Fibroblast of peridontal ligament (primary cell): ENCODE results near the gene ETFRF1.

Source experiments
- DNase-seq: peaks from one replicate; pipeline ENCODE4 v3.0.0-alpha.2; 2010; ENCODE audit errors: extremely low read depth

The ETFRF1 gene

DNA sequence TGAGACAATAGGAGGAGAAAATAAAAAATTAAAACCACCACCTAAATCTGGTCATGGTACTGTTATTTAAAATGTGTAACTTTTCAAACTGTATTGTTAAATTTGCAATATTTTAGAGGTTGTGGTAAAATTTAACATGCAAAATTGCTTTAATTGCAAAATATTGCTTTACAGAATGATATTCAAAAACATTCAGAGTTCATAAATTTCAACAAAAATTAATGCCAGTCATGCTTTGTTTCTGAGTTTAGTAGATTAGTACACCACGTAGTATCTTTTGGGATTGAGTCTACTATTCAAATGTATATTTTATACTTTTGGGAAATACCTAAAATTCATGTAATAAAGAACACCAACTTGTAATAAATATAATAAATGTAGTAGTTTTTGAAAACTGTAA is 18.3 kb downstream of the ETFRF1 start:
- DNase-seq: no peak

DNA sequence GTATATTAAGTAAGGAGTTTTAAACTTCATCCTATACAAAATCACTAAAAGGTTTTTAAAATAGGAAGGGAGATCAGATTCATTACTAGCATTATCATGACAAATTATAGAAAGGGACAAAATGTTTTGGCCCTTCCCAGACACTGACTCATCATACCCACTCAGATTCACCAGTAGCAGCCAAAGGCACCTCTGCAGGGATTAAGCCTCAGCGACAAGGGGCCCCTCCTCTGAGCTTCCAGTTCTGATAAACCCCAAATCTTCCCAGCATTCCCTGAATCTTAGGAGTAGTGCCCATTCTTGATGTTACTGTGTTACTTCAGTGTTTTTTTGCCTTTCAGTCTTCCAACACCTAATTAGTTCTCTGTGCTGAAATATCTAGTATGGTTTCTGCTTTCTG is 41.2 kb downstream of the ETFRF1 start:
- no peak for DNase-seq

DNA sequence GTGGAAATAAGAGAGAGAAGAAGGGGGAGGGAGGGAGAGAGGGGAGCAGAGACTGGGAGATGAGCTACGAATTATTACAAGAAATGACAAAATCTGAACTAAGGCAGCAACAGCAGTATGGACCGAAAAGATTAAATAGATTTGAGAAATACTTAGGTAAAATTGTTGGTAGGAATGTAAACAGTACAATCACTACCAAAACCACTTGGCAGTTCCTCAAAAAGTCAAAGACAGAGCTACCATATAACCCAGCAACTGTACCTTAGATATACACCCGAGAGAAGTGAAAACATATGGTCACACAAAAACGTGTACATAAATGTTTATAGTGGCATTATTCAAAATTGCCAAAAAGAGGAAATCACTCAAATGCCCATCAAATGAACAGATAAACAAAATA is 41.6 kb downstream of the ETFRF1 start:
- peak; percentile 51 for DNase-seq

DNA sequence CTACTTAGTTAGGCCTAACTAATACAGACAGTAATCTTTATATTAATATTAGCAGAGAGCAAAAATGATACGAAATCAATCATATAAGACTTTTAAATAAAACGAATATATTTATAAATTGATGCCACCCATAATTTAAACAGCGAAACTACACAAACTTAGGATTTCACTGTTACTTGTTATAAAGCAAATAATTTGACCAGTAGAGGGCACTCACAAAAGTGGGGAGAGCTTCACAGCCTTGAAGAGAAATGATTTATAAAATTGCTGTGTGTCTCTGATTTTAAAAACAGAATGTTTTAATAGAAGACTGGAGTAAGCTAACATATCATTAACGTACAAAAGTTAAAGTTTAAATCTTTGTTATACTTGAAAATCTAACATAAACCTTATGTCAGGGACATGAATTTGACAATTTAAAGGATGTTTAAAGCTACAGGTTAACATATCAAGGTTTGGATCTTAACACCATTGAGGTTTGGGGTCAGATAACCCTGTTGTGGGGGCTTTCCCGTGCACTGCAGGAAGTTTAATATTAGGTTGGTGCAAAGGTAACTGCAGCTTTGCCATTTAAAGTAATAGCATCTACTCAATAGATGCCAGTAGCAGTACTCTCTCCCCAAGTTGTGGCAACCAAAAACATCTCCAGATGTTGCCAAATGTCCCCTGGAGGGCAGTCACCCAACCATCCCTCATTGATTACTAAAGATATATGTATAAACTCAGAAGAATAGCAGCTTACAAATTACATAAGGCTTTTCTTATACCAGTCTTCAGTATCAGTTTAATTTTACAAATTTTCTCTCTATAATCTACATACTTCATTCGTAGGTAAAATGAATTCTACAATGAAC is 46.4 kb downstream of the ETFRF1 start:
- peak; percentile 84 for DNase-seq

DNA sequence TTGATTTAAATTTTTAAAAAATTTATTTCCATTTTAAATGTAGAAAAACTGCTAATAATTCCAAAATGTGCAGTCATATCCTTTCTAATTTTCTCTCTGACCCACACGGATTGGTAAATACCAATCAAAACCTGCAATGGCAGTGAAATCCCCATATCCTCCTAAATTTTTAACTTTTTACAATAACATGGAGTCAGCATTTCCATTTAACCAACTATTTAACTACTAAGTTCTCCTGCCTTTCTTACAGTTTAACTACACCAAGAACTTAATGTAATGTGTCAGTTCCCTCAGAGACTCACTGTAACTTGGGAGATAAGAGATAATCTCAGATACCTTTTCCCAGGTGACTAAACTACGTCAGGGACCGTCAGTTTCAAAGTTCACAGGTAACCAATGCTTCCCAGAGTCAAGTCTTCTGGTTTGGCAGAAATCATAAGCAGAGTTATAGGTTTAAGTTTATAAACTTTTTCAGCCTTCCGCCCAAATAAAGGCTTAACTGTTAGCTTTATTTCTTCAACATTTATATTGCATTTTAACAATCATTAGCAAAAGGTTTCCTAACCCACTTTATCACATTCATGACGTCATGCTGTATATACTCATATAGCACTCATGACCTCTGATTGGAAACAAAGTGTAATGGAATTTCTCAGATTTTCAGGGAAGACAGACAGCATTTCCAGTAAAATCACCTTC is 48.1 kb downstream of the ETFRF1 start:
- DNase-seq: peak; percentile 26

DNA sequence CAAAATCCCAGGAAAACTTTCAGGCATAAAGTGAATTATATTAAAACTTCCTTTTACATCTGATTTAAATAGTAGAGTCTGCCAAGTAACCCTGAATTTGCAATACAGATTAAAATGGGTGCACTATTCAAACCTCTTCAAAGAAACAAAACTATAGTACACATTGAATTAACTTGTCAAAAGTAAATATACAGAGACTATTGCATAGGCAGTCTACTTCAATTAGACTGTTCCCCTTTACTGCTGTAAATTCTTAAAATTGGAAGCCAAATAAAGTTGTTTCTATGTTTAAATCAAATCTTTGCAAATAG is 48.6 kb downstream of the ETFRF1 start:
- no peak for DNase-seq

DNA sequence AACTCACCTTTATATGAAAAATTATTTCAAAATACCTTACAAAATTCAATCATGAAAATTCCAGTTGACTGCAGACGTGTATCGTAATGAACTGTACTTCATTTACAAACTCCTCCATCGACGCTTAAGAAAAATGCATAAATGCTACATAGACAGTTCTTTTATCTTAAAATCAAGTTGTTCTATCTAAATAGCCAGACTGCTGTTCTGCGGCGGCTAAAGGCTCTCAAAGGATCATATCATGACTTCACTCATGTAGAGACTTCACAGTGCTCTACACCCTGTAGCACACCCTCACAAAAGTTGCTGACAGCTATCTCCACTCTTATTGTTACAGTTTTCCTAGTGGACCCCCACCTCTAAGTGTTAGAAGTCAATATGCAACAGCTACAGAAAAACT is 50.5 kb downstream of the ETFRF1 start:
- no peak for DNase-seq

DNA sequence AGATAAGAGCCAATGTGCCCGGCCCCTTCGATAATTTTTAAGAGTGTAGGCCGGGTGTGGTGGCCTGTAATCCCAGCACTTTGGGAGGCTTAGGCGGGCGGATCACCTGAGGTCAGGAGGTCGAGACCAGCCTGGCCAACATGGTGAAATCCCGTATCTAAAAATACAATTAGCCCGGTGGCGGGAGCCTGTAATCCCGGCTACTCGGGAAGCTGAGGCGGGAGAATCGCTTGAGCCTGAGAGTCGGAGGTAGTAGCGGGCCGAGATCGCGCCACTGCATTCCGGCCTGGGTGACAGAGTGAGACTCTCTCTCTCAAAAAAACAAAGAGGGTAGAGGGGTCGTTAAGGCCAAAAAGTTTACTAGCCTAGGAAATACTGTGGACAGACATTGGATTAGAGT is 53.1 kb downstream of the ETFRF1 start:
- no peak for DNase-seq

DNA sequence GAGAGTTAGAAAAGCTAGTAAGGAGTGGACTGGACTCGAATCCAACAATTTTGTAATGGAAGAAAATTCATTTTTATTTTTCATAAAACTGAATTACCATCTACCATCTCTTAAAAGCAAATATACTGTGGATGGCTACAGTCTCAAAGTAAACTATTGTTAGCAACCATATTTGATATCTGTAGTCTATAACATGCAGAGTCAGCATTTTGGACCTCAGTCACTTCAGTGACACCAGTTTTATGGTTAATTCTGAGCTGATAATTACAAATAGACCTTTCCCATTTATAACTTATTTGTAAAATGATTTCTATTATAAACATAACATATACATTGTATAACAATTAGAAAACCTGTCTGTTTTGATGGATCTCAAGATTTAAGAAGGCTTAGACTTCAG is 53.7 kb downstream of the ETFRF1 start:
- no peak for DNase-seq

DNA sequence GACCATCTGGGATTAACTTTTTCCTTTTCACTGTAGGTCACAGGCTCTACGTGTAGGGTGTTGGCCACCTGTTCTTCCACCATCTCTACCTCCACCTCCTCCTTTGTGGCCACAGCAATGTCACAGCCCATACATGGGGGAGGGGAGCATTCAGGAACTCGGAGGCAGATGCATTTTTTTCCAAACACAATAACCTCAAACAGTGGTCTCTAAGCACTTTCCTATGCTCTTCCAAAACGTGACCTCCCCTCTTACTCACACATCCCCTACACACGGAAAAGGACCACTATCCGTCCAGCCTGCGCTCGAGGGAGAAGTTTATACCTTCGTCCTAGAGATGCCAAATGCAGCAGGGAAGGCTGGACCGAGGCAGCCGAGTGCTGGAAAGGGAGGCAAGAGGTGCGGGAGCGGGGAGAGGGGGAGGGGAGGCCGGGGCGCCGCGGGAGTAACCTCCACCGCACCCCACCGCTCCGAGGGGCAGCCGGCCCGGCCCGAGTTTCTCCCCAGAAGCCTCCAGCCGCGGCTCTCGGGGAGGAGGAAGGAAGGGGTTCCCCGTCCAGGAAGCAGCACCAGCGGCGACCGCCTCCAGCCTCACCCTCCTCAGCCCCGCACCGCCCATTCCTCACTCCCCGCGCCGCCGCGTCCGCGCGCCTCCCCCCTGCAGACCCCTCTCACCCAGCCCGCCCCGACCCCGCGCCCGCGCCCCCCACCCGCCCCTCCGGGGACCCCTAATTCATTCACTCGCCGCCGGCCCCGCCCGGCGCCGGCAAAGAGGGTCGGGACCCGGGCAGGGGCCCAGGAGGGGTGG is 55.1 kb downstream of the ETFRF1 start:
- DNase-seq: no peak

DNA sequence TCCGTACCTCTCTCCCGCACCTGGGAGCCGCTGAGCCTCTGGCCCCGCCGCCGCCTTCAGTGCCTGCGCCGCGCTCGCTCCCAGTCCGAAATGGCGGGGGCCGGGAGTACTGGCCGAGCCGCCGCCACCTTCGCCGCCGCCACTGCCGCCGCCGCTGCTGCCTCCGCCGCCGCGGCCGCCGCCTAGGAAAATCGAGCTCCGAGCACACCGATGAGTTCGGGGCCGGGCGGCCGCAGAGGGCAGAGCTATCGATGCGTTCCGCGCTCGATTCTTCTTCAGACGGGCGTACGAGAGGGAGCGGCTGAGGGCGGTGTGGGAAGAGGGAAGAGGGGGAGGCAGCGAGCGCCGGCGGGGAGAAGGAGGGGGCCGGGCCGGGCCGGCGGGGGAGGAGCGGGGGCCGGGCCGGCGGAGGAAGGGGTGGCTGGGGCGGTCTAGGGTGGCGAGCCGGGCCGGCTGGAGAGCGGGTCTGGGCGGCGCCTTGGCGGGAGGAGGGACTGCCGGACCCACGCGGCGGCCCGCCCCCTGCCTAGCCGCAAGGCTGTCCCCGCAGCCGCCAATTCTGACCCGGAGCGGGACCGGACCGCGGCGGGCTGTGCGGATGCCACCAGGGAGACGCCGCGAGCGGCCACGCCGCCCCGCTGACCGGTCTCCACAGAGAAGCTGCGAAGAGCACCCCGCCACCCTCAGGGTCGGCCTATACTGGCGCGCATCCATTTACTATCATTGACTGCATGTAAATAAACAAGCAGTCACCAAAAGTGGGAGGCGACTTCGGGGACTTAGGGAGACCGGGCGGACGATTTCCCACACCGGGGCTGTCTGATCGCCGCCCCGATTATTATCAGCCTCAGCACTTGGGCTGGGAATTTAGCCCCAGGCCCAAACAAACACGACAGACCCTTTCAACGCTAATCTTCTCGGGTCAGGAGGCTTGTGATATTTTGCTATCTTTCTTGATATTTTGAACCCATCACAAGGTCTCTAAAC is 56.0 kb downstream of the ETFRF1 start, which contains the start of gene KRAS:
Gene KRAS, minus strand, starts transcription at position 186 of the 987 bp plus-strand sequence.
- peak; percentile 97 for DNase-seq

DNA sequence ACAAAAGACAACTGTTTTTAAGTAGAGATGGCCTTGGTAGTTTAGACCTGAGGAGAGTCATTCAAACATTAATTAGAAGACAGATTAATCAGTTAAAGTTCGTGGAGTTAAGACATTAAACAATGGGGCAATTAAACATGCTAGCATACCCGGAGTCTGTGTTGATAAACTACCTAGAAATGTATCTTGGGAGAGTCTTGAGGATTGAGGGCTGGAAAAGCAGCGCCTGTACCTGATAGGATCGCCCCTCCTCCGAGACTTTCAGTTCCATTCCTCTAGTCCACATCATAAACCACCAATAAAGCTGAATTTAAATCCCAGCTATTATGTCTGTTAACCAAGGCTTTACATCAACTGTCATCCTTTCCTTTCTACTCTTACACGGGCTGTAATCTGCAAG is 56.7 kb downstream of the ETFRF1 start:
- DNase-seq: no peak

DNA sequence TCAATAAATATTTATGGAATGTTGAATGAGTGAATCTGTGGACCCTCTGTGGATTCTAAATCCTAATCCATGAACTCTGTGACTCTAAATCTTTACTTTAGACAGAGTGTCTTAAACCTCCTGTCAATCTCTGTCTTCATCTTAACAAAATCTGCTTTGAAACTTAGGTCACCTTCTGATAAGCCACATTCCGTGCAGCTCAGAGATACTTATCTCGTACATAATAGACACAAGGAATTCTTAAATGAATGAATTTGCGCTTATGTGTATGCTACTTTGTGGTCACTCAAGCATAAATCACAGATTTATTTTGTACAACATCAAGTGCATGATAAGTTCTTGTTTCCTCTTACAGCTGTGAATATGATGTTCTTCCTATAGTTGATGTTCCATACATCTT is 57.9 kb downstream of the ETFRF1 start:
- DNase-seq: no peak

DNA sequence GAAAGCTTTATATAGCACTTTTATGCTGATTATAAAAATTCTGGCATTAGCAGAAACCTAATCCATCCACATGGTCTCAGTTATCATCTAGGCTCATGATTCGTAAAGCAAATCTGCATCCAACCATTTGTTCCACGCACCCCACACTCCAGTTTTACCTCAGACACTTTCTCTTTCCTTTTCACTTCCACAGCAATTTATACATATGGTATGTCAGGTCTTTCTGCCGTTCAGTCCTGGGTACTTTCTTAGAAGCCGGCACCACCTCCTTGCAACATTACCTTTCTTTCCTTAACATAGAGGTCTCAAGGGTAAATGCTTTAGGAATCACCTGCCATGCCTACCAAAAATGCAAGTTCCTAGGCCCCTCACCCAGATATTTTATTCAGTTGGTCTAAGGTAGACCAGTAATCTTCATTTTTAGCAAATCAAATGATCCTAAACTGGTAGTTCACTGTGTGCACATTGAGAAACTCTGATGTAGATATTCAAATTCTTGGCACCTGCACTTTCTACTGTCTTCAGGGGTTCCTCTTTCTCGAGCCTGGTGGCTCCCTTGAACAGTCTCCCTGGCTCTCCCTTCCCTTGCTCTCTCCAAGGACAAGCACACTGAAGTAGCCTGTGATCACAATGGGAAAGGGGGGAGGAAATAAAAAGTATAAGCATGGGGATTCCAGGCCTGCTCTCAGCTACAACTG is 58.5 kb downstream of the ETFRF1 start:
- no peak for DNase-seq

DNA sequence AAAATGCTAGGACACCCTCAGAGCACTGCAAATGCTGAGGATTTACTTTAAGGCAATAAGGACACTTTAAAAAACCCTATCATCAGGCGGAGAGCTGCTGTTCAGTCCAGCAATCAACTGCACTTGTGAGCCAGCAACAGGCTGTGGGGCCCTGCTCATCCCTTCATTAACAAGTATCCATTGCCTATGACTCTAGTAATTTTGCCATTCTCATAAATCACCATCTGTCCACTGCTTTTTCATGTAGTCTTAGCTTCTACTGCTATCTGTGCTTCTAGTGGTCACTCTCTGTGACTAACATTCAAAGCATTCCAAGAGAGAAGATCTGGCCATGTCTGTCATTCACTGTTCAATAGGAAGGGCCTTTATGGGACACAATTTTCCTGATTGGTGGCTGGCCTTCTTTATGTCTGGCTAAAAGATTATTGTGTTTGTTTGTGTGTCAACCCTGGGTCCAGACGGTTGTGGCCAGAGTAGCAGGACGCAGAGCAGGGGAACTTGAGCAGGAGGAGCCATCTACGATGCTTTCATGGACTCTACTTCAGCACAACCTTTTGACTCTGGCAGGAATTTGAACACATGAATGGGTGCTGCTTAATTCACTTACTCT is 59.3 kb downstream of the ETFRF1 start:
- no peak for DNase-seq
